ENCODE measurements around the gene YJEFN3.

- no peak for TF ChIP-seq POLR2A (IDR thresholded peaks at IDR 0.05; ENCODE audit: low read depth, low read length)
- TF ChIP-seq CTCF (IDR thresholded peaks at IDR 0.05; ENCODE audit: extremely low read depth in 1 of 2, insufficient read depth in 1 of 2, low read depth in 1 of 2, low read length in 2 of 2): no peak
Measured at GRCh38 chr19:19544257-19544953, 15.7 kb downstream of the YJEFN3 start.
